ENCODE measurements around the gene DMRTA2. TPM values are rescaled to one million over a fixed set of nuclear protein-coding genes. Genes with fewer than 3 reads are reported as not detected.
A peak's percentile ranks its signal among the peaks of the same experiment; 100 is the strongest.

DMRTA2 gene
- total RNA-seq, 3 donors from 2014 or later: not detected

DNA sequence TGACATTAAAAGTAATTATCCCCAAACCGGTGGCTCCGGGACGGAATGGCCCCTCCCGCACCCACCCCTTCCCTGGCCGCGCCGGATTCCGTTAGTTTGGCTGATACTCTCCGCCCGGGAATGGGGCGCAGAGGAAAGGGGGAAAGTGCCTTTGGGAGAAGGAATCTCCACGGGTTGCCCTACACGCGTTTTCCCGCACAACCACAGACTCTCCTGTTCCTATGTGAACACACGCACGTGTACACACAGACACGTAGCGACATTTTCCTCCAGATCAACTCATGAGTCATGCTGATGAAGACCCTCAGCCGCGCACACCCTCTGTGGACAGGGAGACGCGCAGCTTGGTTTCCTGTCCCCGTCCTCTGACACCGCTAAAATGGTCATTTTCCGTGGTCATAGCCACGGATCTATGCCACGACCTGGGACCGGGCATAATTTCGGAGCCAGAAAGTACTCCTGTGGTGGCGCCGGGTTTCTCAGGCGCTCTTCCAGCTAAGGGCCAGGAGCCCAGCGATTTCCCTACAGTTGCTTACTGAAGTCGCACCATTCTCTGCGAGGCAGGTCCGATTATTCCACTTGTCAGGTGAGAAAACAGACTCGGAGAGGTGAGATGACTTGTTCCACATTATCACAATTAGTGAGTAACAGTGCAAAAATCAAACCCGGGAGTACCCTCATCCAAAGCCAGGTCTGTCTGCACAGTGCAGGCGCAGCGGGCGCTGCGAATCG is 4.0 kb upstream of the DMRTA2 start:
- no peak for DNase-seq
- H3K4me1 Mint-ChIP-seq (ENCODE audit: low read depth): peaks cover 40% of the 10 kb centered on the region

DNA sequence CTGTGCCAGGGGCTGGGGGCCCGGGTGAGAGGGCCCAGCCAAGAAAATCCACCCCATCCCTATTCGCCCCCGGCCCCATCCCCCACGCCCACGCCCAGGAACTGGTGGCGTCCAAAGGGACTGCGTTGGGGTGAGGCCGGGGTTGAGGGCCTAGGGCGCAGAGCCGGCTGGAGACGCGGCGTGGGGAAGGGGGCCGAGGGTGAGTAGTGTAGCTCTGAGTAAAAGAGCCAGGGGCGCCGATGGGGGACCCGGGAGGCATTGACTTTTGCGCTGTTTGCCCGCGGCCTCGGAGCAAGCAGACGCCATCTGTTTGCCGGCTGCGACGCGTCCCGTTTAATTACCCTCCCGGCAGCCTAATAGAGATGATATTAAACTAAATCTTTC is 3.5 kb upstream of the DMRTA2 start:
- Mint-ChIP-seq H3K4me3 (peak overlapping the region; percentile 16), H3K4me1 (ENCODE audit: low read depth) (peaks cover 45% of the 10 kb centered on the region), H3K36me3 (ENCODE audit: insufficient read depth) (peaks cover 2% of the 10 kb centered on the region), H3K9me3 (no peaks in the 10 kb centered on the region), H3K27me3 (ENCODE audit: low read depth) (peaks cover 90% of the 10 kb centered on the region)
- ATAC-seq (no peak), DNase-seq (no peak)

More for the DNA sequence above, 4.0 kb upstream of the DMRTA2 start:
- no peak overlapping the region for H3K4me3 Mint-ChIP-seq
- no peak for ATAC-seq
- H3K27me3 Mint-ChIP-seq (ENCODE audit: low read depth): peaks cover 90% of the 10 kb centered on the region
- no peaks in the 10 kb centered on the region for H3K9me3 Mint-ChIP-seq
- peaks cover 2% of the 10 kb centered on the region for H3K36me3 Mint-ChIP-seq (ENCODE audit: insufficient read depth)

DNA sequence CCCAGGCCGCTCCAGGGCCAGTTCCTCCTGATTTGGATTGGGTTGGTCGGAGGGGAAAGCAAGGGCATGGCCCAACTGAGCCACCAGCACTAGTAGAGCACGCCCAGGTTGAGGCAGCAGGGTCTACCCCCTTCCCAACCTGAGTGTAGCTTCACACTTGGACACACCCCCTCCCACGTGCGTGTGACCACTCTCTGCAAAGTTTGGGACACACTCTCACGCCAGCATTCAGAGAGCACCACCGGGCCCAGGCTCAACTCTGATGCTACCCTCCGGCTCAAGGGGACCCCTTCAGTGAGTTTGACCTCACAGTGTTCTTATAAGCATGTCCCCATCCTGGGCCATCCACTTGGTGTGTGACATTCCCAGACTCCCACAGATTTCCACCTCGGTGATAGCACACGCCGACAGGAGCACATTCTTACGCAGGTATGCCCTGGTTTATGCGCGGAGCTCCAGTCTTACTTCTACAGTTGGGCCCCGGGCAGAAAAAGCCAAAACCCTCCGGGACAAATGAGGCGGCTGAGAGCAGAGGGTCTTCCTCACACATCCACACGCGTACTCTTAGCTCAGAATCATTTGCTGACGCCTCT is 3.0 kb upstream of the DMRTA2 start:
- Mint-ChIP-seq H3K4me3 (peak overlapping the region; percentile 16), H3K4me1 (ENCODE audit: low read depth) (peaks cover 49% of the 10 kb centered on the region), H3K36me3 (ENCODE audit: insufficient read depth) (peaks cover 2% of the 10 kb centered on the region), H3K9me3 (no peaks in the 10 kb centered on the region), H3K27me3 (ENCODE audit: low read depth) (peaks cover 89% of the 10 kb centered on the region)
- DNase-seq (no peak), ATAC-seq (no peak)

DNA sequence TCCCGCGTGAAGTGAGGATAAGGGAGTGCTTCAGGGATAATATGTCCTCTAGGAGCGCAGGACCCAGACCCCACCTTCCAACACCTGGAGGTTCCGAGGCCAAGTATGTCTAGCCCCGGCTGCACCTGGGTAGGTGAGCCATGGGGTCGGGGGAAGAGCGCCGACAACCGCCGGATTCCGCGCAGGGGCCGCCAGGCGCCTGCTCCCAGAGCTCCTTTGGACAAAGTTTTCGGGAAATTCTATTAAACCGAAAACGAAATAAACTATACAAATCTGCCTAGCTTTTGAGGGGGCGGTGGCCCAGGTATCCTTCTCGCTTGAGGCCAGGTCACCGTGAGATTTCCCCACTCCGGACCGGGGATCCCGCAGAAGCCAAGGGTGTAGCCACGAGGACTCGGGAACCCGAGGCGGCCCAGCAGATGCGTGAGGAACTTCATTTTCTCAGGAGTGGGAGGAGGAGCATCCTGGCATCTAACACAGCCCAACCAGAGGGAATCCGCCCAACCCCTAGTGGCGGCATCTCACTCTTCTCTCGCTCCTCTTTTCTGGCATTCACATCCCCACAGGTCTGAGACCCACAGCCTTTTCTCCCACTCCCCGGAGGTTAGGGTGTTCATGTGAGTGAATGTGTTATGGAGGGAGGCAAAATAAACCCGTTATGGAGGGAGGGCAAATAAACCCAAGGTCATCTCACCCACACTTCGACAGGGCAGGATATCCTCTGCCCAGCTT is 2.3 kb upstream of the DMRTA2 start:
- no peak overlapping the region for H3K4me3 Mint-ChIP-seq
- peaks cover 49% of the 10 kb centered on the region for H3K4me1 Mint-ChIP-seq (ENCODE audit: low read depth)
- peaks cover 84% of the 10 kb centered on the region for H3K27me3 Mint-ChIP-seq (ENCODE audit: low read depth)
- ATAC-seq: no peak
- DNase-seq: no peak
- no peaks in the 10 kb centered on the region for H3K9me3 Mint-ChIP-seq
- peaks cover 2% of the 10 kb centered on the region for H3K36me3 Mint-ChIP-seq (ENCODE audit: insufficient read depth)

DNA sequence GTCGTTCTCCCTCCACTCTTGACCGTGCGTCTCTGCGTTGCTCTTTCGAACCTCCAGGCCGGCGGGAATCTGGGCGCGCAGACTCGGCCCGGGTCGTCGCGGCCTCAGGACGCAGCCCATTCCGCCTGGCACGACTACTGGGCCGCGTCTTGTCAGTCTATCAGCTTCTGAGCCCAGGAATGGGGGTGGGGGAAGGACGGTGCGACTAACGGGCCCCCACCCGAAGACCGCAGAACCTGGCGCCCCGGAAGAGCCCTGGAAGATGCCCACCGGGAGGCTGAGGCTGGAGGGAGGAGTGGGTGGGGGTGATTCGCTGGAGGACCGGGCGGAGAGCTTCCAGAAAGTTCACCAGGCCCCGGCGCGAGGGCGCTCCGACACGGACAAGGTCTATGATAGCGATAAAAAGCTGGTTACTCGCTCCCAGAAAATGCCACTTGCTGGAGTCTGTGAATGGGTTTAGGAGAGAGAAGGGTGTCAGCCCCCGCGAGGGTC is 1.7 kb upstream of the DMRTA2 start:
- Mint-ChIP-seq H3K4me3 (peak overlapping the region; percentile 82), H3K4me1 (ENCODE audit: low read depth) (peaks cover 53% of the 10 kb centered on the region), H3K9me3 (no peaks in the 10 kb centered on the region), H3K36me3 (ENCODE audit: insufficient read depth) (peaks cover 2% of the 10 kb centered on the region), H3K27me3 (ENCODE audit: low read depth) (peaks cover 84% of the 10 kb centered on the region)
- ATAC-seq: no peak
- no peak for DNase-seq

DNA sequence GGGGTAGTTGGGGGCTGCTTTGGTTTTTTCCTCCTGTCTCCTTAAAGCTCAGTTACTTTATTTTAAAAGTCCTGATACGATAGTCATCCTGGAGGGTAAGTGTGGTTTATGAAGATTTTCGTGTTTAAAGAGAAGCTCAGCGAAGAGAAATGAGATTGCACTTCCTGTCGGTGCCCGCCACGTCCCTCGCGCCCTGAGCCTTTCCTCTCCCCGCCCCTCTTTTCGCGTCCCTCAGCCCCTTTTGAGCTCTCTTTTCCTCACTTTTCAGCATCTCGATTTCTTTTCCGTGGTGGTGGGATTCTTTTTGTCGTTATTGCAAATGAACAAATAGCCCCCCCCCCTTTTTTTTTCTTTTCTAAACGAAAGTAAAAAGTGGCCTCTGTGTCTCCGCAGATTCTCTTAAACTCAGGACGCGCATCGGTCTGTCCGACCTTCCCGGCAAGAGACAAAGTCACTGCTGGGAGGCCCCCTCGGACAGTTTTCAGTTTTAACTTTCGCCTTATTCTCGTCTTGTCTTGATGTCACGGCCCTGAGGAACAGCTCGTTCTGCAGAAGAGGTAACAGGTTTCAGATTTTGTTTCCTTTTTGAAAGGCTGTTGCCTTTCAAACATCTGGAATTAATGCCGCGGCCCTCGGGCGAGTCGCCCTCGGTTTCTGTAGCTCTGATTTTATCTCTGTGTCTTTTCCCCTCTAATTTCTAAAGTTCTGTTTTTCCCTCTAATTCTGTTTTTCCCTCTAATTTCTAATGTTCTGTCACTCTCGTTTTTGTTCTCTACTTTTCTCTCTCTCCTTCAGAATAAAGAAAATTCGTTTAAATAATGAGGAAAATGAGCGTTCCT is 1.0 kb upstream of the DMRTA2 start:
- no peaks in the 10 kb centered on the region for H3K9me3 Mint-ChIP-seq
- H3K27me3 Mint-ChIP-seq (ENCODE audit: low read depth): peaks cover 85% of the 10 kb centered on the region
- peaks cover 55% of the 10 kb centered on the region for H3K4me1 Mint-ChIP-seq (ENCODE audit: low read depth)
- peaks cover 2% of the 10 kb centered on the region for H3K36me3 Mint-ChIP-seq (ENCODE audit: insufficient read depth)
- ATAC-seq (no peak), DNase-seq (no peak)
- H3K4me3 Mint-ChIP-seq: peak overlapping the region; percentile 82

DNA sequence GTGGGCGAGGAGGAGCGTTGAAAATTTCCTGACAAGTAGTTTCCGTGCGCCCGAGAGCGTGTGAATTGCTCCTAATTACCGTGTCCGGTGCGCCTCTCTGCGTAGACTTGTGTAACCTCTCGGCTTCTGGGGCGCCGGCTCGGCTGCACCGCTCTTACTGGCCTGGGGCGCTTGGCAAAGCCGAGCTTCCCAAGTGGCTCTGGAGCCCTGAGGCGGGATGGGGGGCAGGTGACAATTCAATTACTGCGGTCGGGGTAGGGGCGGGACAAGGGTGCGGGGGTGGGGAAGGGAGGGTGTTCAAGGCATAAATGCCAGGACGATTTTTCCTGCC is 392 bp upstream of the DMRTA2 start:
- Mint-ChIP-seq H3K4me3 (peak overlapping the region; percentile 82), H3K4me1 (ENCODE audit: low read depth) (peaks cover 55% of the 10 kb centered on the region), H3K27me3 (ENCODE audit: low read depth) (peaks cover 80% of the 10 kb centered on the region), H3K36me3 (ENCODE audit: insufficient read depth) (peaks cover 2% of the 10 kb centered on the region), H3K9me3 (no peaks in the 10 kb centered on the region)
- no peak for DNase-seq
- peak in 1 of 2 donors; percentile 36 for ATAC-seq

DNA sequence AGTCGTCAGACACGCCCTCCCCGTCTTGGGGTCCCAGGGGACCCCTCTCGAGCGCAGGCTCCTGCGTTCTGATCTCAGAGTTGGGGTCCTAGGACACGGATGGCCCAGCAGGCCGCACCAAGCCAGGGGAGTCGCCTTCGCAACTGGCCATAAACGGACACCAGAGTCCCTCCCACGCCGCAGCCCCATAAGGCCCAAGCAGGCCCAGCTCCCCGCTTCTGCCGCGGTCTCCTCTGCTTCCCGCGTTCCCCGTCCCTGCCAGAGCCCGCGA is 633 bp downstream of the DMRTA2 start:
- peak overlapping the region; percentile 82 for H3K4me3 Mint-ChIP-seq
- ATAC-seq: no peak
- no peak for DNase-seq

DNA sequence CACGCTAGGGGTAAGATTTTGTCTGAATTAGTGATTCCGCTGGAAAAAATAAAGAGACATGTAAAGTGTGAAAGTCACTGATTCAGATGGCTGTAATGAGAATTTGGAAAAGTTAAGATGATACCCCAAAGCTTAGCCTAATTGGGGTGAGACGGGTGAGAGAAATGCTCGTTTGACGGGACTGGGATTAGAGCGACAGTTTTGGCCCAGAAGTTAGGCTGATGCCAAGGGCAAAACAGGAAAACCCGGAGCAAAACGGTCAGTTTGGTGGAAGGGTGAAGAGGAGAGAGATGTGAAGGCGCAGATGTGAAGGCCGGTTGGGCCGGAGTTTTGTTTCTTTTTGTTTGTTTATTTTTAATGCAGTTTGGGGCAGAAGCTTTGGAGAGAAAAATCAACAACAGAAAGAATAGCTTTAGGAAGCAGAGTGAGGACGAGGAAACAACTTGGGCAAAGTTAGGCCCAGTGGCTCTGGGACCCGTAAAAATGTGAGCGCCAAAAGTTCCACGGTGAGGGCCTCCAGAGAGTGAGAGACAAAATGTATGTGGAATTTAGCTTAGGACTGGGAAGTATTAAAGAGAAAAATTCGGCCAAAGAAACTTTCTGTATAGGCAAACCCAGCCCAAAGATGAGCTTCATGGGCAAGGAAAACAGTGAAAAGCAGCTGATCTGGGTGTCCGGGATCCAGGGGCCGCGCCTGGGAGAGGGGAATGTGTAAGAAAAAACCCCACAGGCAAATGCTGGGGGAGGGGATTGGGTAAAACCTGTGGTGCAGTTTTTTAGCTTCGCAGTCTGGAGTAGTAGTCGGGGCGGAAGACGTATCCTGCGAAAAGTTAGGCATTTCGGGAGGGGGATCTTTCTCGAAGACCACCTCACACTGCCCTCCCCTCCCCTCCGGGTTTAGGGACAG is 1.2 kb downstream of the DMRTA2 start:
- DNase-seq: no peak
- no peaks in the 10 kb centered on the region for H3K36me3 Mint-ChIP-seq (ENCODE audit: insufficient read depth)
- no peaks in the 10 kb centered on the region for H3K9me3 Mint-ChIP-seq
- peak overlapping the region; percentile 35 for H3K4me3 Mint-ChIP-seq
- peaks cover 51% of the 10 kb centered on the region for H3K4me1 Mint-ChIP-seq (ENCODE audit: low read depth)
- H3K27me3 Mint-ChIP-seq (ENCODE audit: low read depth): peaks cover 79% of the 10 kb centered on the region
- no peak for ATAC-seq

More for the DNA sequence above, 633 bp downstream of the DMRTA2 start:
- Mint-ChIP-seq H3K27me3 (ENCODE audit: low read depth) (peaks cover 81% of the 10 kb centered on the region), H3K36me3 (ENCODE audit: insufficient read depth) (no peaks in the 10 kb centered on the region), H3K4me1 (ENCODE audit: low read depth) (peaks cover 54% of the 10 kb centered on the region), H3K9me3 (no peaks in the 10 kb centered on the region)

DNA sequence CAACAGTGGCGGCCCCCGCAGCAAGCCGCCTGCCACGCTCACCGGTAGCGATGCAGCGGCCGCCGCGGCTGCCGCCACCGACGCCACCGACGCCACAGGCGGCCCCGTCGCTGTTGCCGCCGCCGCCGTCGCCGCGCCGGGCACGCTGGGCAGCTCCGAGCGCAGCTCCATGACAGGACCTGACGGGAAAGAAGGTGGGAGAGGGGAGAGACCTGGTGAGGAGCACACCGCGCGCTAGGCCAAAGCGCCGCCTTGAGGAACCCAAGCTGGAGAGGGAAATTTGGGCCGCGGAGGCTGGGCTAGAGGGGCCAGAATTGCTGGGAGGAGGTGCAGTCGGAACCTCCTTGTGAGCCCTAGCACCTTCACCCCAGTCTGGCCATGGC is 1.9 kb downstream of the DMRTA2 start:
- Mint-ChIP-seq H3K4me1 (ENCODE audit: low read depth) (peaks cover 54% of the 10 kb centered on the region), H3K27me3 (ENCODE audit: low read depth) (peaks cover 81% of the 10 kb centered on the region), H3K36me3 (ENCODE audit: insufficient read depth) (no peaks in the 10 kb centered on the region), H3K4me3 (no peak overlapping the region), H3K9me3 (no peaks in the 10 kb centered on the region)
- ATAC-seq (no peak), DNase-seq (no peak)

DNA sequence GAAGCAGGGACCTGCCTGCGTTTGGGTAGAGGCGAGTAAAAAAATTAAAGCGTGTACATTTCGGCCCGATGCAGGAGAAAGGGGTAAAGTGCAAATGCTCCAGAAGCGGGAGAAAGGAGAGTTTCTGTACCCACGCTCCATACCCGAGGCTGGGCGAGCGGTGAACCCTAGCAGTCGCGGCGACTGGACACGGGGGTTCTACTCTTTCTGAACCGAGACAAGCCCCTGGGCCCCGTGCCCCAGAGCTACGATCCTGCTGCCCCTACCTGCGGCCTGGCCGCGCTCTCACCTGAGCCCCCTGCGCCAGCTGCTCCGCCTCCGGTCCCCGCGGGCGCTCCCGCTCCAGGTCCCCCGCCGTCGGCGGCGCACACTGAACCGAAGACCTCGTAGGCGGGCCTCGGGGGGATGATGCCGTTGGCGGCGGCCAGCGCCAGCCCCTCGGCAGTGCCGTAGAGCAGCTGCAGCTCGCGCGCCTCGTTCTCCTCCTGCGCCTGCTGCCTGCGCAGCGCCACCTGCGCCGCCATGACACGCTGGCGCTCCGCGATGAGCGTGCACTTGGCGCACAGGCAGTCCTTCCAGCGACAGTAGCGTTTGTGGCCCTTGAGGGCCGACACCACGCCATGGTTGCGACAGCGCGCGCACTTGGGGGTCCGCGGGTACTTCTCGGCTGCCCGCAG is 2.4 kb downstream of the DMRTA2 start:
- peak; percentile 12 to 36 for ATAC-seq

DNA sequence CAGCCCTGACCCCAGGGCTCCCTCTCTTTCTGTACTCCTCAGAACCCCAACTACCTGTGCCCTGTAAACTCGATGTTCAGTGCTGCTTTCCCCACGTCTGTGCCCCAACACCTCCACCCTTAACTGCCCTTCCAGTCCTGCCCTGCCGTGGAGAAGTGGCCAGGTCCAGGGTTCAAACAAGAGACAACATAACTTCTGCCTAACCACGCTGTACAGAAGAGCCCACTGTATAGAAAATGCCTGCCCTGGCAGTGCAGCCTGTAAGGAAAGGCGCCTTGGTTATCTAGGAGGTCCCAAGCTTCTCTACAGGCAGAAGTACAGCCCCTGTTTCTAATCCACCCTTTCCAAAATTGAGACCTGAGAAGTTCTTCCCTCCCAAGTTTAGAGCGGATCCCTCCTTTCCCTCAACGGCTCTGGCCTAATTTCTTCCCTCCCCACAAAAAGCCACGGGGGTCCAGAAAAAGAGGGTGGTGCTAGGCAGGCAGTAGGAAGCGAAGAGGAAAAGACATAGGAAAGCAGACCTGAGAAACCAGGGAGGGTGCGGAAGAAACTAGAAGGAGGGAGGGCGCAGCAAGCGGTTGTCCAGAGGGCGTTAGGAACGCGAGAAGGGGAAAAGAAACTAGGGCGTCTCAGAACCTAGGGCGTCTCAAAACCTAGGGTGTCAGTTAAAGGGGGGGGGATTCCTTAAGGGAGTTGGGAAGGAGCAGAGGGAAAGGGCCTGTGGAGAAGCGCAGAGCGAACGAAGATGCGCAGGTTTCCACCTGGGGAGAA is 3.2 kb downstream of the DMRTA2 start:
- Mint-ChIP-seq H3K9me3 (no peaks in the 10 kb centered on the region), H3K4me1 (ENCODE audit: low read depth) (peaks cover 49% of the 10 kb centered on the region), H3K4me3 (no peak overlapping the region), H3K36me3 (ENCODE audit: insufficient read depth) (no peaks in the 10 kb centered on the region), H3K27me3 (ENCODE audit: low read depth) (peaks cover 82% of the 10 kb centered on the region)
- ATAC-seq (no peak), DNase-seq (no peak)

More for the DNA sequence above, 2.4 kb downstream of the DMRTA2 start:
- Mint-ChIP-seq H3K9me3 (no peaks in the 10 kb centered on the region), H3K4me1 (ENCODE audit: low read depth) (peaks cover 50% of the 10 kb centered on the region), H3K36me3 (ENCODE audit: insufficient read depth) (no peaks in the 10 kb centered on the region), H3K4me3 (no peak overlapping the region), H3K27me3 (ENCODE audit: low read depth) (peaks cover 81% of the 10 kb centered on the region)
- no peak for DNase-seq

Measured in activated T-cell treated with anti-CD3 and anti-CD28 coated beads, Interleukin-2, amount 50 U/mL, for 4 hours (primary cell).